ENCODE data around the gene LTF. TPM values are rescaled to one million over a fixed set of nuclear protein-coding genes. Genes with fewer than 3 reads are reported as not detected.

LTF gene
- total and polyA plus RNA-seq, 3 donors from 2014 or later, result 0.31 to 7.8 (median 0.43) TPM

DNA sequence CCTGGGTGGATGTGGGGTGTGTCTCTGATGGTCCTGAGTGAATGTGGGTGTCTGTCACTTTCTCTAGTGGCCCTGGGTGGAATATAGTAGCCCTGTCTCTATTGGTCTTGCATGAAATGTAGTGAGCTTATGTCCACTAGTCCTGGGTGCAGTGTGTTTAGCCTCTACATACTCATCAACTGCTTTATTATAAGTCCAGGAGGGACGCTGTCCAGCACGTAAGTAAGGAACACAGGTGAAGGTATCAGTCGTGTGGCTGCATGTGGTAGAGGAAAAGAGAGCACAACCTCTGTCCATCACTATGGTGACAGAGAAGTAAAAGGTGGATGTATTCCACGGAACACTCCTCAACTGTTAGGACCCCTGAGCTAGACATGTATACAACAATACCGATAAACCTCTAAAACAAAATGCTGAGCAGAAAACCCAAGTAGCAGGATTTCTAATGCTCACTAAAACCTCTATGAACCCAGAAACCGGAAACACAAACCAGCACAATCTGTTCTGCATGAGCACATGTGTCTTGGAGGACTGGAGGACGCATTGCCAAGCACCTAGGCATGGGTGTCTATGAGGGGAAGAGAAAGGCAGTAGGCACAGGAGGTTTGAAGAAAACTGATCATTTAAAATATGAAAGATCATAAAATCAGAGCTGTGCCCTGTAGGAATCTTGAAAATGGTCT is 11.0 kb downstream of the LTF start:
- no peak overlapping the region for H3K4me3 ChIP-seq
- no peak overlapping the region for H3K27ac ChIP-seq
- H3K27me3 ChIP-seq, result no peaks in the 10 kb centered on the region
- H3K36me3 ChIP-seq (ENCODE audit: low read depth, missing control alignments), result no peaks in the 10 kb centered on the region
- TF ChIP-seq CTCF (IDR thresholded peaks at IDR 0.05) (no peak), POLR2A (IDR thresholded peaks at IDR 0.05) (no peak)
- WGBS, 2 donors, result 69 to 83% methylated on average over 6 to 7 of the region's 7 CpGs
- no peak for DNase-seq
- H3K9me3 ChIP-seq, result no peaks in the 10 kb centered on the region
- no peaks in the 10 kb centered on the region for H3K4me1 ChIP-seq
- intact Hi-C loops (cut with DNase I; ENCODE audit: low total_unique reads), result no loop called here

DNA sequence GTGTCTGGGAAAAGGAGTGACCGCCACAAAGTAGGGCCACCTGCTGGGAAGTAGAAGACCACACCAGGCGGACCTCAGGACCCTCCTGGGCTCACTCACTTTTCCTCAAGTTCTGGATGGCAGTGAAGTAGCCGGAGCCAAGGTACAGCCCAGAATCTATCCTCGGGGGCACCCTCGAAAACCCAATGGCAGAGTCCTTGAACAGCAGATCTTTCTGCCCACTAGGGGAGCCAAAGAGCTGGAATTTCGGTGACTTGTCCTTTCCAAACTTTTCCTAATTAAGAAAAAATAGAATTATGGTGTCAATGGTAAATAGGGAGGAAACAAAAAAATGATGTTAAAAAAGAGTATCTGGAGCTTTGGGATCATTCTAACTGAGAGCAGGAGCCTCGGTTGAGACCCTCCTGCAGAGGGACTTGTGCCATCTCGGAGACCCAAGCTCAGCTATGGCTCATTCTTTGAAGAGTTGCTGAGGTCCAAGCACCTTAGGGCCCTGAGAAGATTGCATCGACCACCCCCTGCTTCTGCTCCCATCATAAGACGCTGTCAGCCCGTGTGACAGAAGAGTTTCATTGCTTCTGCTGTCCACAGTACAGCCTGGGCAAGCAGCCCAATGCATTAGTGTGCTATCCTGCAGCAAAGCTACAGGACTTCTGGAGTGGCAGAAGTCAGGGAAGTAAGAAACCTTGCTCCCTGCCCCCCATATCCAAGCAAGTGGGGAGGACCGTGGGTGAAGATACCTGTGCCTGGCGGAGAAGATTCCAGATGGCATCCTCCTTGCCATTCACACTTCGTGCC is 14.8 kb downstream of the LTF start:
- intact Hi-C loops (cut with DNase I; ENCODE audit: low total_unique reads), result no loop called here
- 77 to 88% methylated on average over 14 of the region's 14 CpGs for WGBS, 2 donors
- no peak for DNase-seq

GRCh38 chr3:46448721-46449120 is 16.0 kb downstream of the LTF start:
- no peaks in the 10 kb centered on the region for H3K9me3 ChIP-seq
- WGBS, 2 donors, result 91 to 96% methylated on average over 16 to 17 of the region's 17 CpGs
- no peaks in the 10 kb centered on the region for H3K4me1 ChIP-seq
- no peak overlapping the region for H3K4me3 ChIP-seq
- H3K27me3 ChIP-seq, result no peaks in the 10 kb centered on the region
- DNase-seq, result no peak
- intact Hi-C loops (cut with DNase I; ENCODE audit: low total_unique reads), result no loop called here
- no peak for TF ChIP-seq CTCF (IDR thresholded peaks at IDR 0.05)
- no peak for TF ChIP-seq POLR2A (IDR thresholded peaks at IDR 0.05)
- H3K36me3 ChIP-seq (ENCODE audit: low read depth, missing control alignments), result no peaks in the 10 kb centered on the region
- H3K27ac ChIP-seq, result no peak overlapping the region

More for the DNA sequence above, 14.8 kb downstream of the LTF start:
- Histone ChIP-seq H3K4me1 (no peaks in the 10 kb centered on the region), H3K36me3 (ENCODE audit: low read depth, missing control alignments) (no peaks in the 10 kb centered on the region), H3K27ac (no peak overlapping the region), H3K9me3 (no peaks in the 10 kb centered on the region), H3K27me3 (no peaks in the 10 kb centered on the region), H3K4me3 (no peak overlapping the region)
- peak in 1 of 3 experiments; percentile 42 for TF ChIP-seq CTCF (IDR thresholded peaks at IDR 0.05)
- no peak for TF ChIP-seq POLR2A (IDR thresholded peaks at IDR 0.05)

DNA sequence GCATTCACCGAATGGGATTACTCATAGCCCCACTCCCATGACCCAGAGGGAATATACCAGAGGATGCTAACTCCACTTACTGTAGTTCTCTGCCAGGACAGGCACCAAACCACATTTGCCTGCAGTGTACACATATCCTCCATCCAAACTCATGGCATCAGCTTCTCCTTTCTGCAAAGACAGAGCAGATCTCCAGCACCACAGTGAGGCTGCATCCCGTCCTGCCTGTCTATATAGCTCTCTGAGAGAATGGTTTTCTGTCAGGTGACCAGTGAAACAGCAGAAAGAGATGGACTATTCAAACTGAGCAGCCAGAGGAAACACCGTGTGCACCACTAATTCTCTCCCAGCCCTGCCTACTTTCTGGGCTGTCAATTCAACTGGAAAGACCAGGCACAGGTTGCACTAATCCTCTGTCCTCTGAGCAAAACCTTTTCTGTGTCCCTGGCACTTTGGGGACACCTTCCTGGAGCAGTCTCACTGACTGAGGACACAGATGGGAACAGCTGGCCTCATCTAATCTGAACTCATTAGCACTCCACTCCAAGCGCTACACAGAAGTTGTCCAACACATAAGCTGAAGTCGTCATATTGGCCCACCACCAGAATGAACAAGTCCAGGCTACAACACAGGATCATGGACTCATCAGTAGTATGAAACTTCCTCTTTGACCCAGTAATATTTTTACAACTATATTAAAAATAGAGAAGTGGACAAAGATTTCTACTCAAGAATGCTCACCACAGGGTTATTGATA is 17.3 kb downstream of the LTF start:
- H3K4me1 ChIP-seq, result no peaks in the 10 kb centered on the region
- H3K36me3 ChIP-seq (ENCODE audit: low read depth, missing control alignments), result no peaks in the 10 kb centered on the region
- 63 to 75% methylated on average over 5 of the region's 5 CpGs for whole genome bisulfite sequencing, 2 donors
- no peaks in the 10 kb centered on the region for H3K27me3 ChIP-seq
- no peaks in the 10 kb centered on the region for H3K9me3 ChIP-seq
- no peak for DNase-seq
- no peak overlapping the region for H3K27ac ChIP-seq
- H3K4me3 ChIP-seq, result no peak overlapping the region
- no peak for TF ChIP-seq POLR2A (IDR thresholded peaks at IDR 0.05)
- no peak for TF ChIP-seq CTCF (IDR thresholded peaks at IDR 0.05)
- intact Hi-C loops (cut with DNase I; ENCODE audit: low total_unique reads), result no loop called here

Data from testis (tissue), 3 donors.